ENCODE results near the gene TMED10. TPM values are rescaled to one million over a fixed set of nuclear protein-coding genes. Genes with fewer than 3 reads are reported as not detected.

Gene TMED10
- 306 and 314 TPM in 2 replicates for total RNA-seq

DNA sequence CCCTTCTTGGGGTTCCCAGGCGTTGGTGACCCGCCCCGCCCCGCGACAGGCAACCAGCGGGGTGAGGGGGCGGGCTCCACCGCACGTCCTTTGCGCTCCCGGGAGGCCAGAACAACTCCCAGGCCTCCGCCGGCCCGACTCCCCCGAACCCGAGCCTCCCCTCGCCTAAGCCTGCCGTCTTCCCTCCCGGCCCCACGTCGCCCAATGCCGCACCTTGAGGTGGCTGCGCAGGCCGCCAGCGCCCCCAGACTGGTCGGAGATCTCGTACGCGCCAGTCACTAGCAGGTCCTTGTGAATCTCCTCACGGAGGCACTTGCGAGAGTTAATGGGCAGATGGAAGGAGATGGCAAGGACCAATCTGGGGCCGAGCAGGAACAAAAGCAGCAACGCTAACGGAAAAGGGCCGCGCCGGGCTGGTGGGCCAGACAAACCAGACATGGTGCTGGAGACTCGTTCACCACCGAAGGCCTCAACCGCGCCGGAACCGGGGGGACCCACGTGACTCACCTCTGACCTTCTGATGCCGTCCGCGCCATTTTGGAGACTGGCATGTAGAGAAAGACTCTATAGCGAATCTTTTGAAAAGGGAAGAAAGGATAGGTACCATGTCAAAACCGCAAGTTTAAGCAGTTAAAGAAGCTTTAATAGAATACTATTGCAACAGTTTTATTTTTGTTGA, at the start of gene TMED10:
Gene TMED10, minus strand, starts transcription at position 471 of the 679 bp plus-strand sequence. Its CDS starts 33 bp downstream, at position 438.
- Histone ChIP-seq H3K27me3 (ENCODE audit: insufficient read depth, low read length) (no peaks in the 10 kb centered on the region), H3K9me3 (ENCODE audit: low read depth, low read length) (no peaks in the 10 kb centered on the region), H4K20me1 (ENCODE audit: insufficient read depth, low read length) (peaks cover 34% of the 10 kb centered on the region), H3K36me3 (ENCODE audit: insufficient read depth, low read length) (no peaks in the 10 kb centered on the region), H3K4me2 (ENCODE audit: insufficient read depth, low read length) (peak within 1 kb of the TSS; percentile 96), H3K4me3 (ENCODE audit: insufficient read depth, low read length) (peak within 1 kb of the TSS; percentile 94), H3K27ac (ENCODE audit: low read depth, low read length) (peak within 1 kb of the TSS; percentile 99), H3K4me1 (ENCODE audit: insufficient read depth, low read length) (no peaks in the 10 kb centered on the region), H3K79me2 (ENCODE audit: insufficient read depth, low read length) (peaks cover 51% of the 10 kb centered on the region), H2AFZ (ENCODE audit: low read length) (peak within 1 kb of the TSS; percentile 93)
- peak; percentile 90 for DNase-seq (ENCODE audit: insufficient read length, low spot score, missing footprints)
- TF ChIP-seq, protein P1, sequence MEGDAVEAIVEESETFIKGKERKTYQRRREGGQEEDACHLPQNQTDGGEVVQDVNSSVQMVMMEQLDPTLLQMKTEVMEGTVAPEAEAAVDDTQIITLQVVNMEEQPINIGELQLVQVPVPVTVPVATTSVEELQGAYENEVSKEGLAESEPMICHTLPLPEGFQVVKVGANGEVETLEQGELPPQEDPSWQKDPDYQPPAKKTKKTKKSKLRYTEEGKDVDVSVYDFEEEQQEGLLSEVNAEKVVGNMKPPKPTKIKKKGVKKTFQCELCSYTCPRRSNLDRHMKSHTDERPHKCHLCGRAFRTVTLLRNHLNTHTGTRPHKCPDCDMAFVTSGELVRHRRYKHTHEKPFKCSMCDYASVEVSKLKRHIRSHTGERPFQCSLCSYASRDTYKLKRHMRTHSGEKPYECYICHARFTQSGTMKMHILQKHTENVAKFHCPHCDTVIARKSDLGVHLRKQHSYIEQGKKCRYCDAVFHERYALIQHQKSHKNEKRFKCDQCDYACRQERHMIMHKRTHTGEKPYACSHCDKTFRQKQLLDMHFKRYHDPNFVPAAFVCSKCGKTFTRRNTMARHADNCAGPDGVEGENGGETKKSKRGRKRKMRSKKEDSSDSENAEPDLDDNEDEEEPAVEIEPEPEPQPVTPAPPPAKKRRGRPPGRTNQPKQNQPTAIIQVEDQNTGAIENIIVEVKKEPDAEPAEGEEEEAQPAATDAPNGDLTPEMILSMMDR (IDR thresholded peaks at IDR 0.05; ENCODE audit: extremely low read depth, low read depth, low read length) = no peak

DNA sequence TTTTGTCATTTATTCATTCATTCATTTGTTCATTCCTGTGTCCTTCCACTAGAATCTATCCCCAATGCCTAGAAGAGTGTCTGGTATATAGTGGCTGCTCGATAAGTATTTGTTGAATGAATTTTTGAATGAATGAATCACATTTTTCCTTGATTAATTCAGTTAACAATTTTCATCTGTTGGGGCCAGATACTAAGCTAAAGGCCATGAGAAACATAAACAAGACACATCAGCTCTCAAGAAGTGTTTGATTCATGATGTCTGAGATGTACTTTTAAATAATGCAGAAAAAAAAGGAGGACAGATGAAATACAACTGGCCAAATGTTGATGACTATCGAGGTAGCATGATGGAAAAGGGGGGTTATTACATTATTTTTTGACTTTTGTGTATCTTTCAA, 48.1 kb upstream of the TMED10 start:
- Histone ChIP-seq H2AFZ (ENCODE audit: low read length) (no peak overlapping the region), H3K9me3 (ENCODE audit: low read depth, low read length) (no peaks in the 10 kb centered on the region), H3K79me2 (ENCODE audit: insufficient read depth, low read length) (no peaks in the 10 kb centered on the region), H4K20me1 (ENCODE audit: insufficient read depth, low read length) (no peaks in the 10 kb centered on the region), H3K4me3 (ENCODE audit: insufficient read depth, low read length) (no peak overlapping the region), H3K27ac (ENCODE audit: low read depth, low read length) (no peak overlapping the region), H3K27me3 (ENCODE audit: insufficient read depth, low read length) (no peaks in the 10 kb centered on the region), H3K4me2 (ENCODE audit: insufficient read depth, low read length) (no peak overlapping the region), H3K4me1 (ENCODE audit: insufficient read depth, low read length) (peaks cover 12% of the 10 kb centered on the region), H3K36me3 (ENCODE audit: insufficient read depth, low read length) (no peaks in the 10 kb centered on the region)
- TF ChIP-seq, protein P1 (IDR thresholded peaks at IDR 0.05; ENCODE audit: extremely low read depth, low read depth, low read length) = no peak
- no peak for DNase-seq (ENCODE audit: insufficient read length, low spot score, missing footprints)

DNA sequence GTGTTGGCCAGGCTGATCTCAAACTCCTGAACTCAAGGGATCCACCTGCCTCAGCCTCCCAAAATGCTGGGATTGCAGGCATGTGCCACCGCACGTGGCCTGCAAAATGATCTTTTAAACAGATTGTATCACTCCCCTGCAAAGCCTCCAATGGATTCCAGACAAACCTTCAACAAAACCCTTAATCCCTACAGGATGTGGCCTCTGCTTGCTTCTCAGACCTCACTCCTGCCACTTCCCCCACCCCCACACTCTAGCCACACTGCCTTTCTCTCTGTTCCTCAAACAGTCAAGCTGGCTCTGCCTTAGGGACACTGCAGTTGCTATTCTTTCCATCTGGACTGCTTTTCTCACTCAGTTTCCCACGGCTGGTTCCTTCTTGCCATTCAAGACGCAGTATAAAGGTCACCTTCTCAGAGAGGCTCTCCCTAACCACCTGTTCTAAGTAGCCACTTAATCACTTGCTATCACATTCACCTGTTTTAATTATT, 47.3 kb upstream of the TMED10 start:
- DNase-seq (ENCODE audit: insufficient read length, low spot score, missing footprints) = no peak
- TF ChIP-seq, protein P1 (IDR thresholded peaks at IDR 0.05; ENCODE audit: extremely low read depth, low read depth, low read length) = no peak
- no peaks in the 10 kb centered on the region for H4K20me1 ChIP-seq (ENCODE audit: insufficient read depth, low read length)

DNA sequence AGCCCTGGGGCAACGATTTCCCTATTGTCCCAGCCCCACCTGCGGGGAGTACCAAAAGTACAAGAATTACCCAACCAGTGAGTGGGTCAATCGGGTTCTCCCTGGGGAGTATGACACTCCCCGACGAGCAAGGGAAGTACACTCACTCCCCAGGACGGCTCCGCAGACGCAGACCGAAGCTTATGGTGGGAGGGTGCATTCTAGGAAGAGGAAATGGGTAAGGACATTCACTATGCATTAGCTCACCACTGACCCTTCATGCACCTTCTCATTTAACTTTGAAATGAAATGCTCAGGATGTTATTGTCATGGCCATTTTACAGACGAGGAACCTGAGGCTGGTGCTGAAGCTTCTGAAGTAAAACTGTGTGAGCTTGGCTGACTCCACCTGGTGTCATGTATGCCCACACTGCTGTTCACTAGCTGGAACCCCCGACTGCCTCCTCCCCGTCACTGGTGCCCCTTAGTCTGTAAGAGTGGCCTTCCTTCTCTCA, 45.8 kb upstream of the TMED10 start:
- no peaks in the 10 kb centered on the region for H3K36me3 ChIP-seq (ENCODE audit: insufficient read depth, low read length)
- H3K4me1 ChIP-seq (ENCODE audit: insufficient read depth, low read length) = peaks cover 18% of the 10 kb centered on the region
- H3K79me2 ChIP-seq (ENCODE audit: insufficient read depth, low read length) = no peaks in the 10 kb centered on the region
- H2AFZ ChIP-seq (ENCODE audit: low read length) = peak overlapping the region; percentile 58
- no peaks in the 10 kb centered on the region for H4K20me1 ChIP-seq (ENCODE audit: insufficient read depth, low read length)
- peak overlapping the region; percentile 70 for H3K27ac ChIP-seq (ENCODE audit: low read depth, low read length)
- H3K4me2 ChIP-seq (ENCODE audit: insufficient read depth, low read length) = peak overlapping the region; percentile 64
- no peaks in the 10 kb centered on the region for H3K9me3 ChIP-seq (ENCODE audit: low read depth, low read length)
- peak overlapping the region; percentile 18 for H3K4me3 ChIP-seq (ENCODE audit: insufficient read depth, low read length)
- TF ChIP-seq, protein P1 (IDR thresholded peaks at IDR 0.05; ENCODE audit: extremely low read depth, low read depth, low read length) = no peak
- peak; percentile 94 for DNase-seq (ENCODE audit: insufficient read length, low spot score, missing footprints)
- no peaks in the 10 kb centered on the region for H3K27me3 ChIP-seq (ENCODE audit: insufficient read depth, low read length)

More for the DNA sequence above, 47.3 kb upstream of the TMED10 start:
- H3K79me2 ChIP-seq (ENCODE audit: insufficient read depth, low read length) = no peaks in the 10 kb centered on the region
- H2AFZ ChIP-seq (ENCODE audit: low read length) = no peak overlapping the region
- no peak overlapping the region for H3K4me3 ChIP-seq (ENCODE audit: insufficient read depth, low read length)
- H3K9me3 ChIP-seq (ENCODE audit: low read depth, low read length) = no peaks in the 10 kb centered on the region
- H3K36me3 ChIP-seq (ENCODE audit: insufficient read depth, low read length) = no peaks in the 10 kb centered on the region
- peaks cover 12% of the 10 kb centered on the region for H3K4me1 ChIP-seq (ENCODE audit: insufficient read depth, low read length)
- H3K27me3 ChIP-seq (ENCODE audit: insufficient read depth, low read length) = no peaks in the 10 kb centered on the region
- no peak overlapping the region for H3K27ac ChIP-seq (ENCODE audit: low read depth, low read length)
- no peak overlapping the region for H3K4me2 ChIP-seq (ENCODE audit: insufficient read depth, low read length)

All from osteoblast (primary cell).